GM21423 (cell line): Measurements from ENCODE around the gene YY1.
A peak's percentile ranks its signal among the peaks of the same experiment; 100 is the strongest.

Experiments used
- ATAC-seq: cut with Tn5 transposase; IDR thresholded peaks from one replicate; pipeline ENCODE4 v1.9.1; 2021; ENCODE audit warnings: mild to moderate bottlenecking, moderate library complexity; ENCODE audit not compliant: unreplicated experiment

The YY1 gene

GRCh38 chr14:100240668-100241032 lies 1.7 kb downstream of the YY1 start:
- ATAC-seq: no peak

- ATAC-seq: no peak
These were observed 2.3 kb downstream of the YY1 start for GRCh38 chr14:100241279-100241678.

GRCh38 chr14:100243020-100243419 lies 4.1 kb downstream of the YY1 start:
- no peak for ATAC-seq

- no peak for ATAC-seq
These were observed 8.0 kb downstream of the YY1 start for GRCh38 chr14:100246809-100247428.

- ATAC-seq: no peak
These were observed 12.0 kb downstream of the YY1 start for GRCh38 chr14:100250732-100251465.

- no peak for ATAC-seq
These were observed 13.7 kb downstream of the YY1 start for GRCh38 chr14:100252684-100253083.

GRCh38 chr14:100256339-100256895 lies 17.5 kb downstream of the YY1 start:
- peak; percentile 76 for ATAC-seq

GRCh38 chr14:100261621-100262020 lies 22.7 kb downstream of the YY1 start:
- ATAC-seq: no peak

GRCh38 chr14:100262545-100262944 lies 23.6 kb downstream of the YY1 start:
- no peak for ATAC-seq

GRCh38 chr14:100263141-100263540 lies 24.2 kb downstream of the YY1 start:
- ATAC-seq: no peak

- ATAC-seq: no peak
These were observed 29.0 kb downstream of the YY1 start for GRCh38 chr14:100267990-100268389.

GRCh38 chr14:100268591-100269207 lies 29.8 kb downstream of the YY1 start:
- ATAC-seq: no peak

- no peak for ATAC-seq
These were observed 32.4 kb downstream of the YY1 start for GRCh38 chr14:100271247-100271939.

GRCh38 chr14:100274250-100274649 lies 35.3 kb downstream of the YY1 start:
- no peak for ATAC-seq

- ATAC-seq: no peak
These were observed 36.3 kb downstream of the YY1 start for GRCh38 chr14:100275214-100275613.

- peak; percentile 80 for ATAC-seq
These were observed 39.8 kb downstream of the YY1 start for GRCh38 chr14:100278702-100279101.

- no peak for ATAC-seq
These were observed 40.2 kb downstream of the YY1 start for GRCh38 chr14:100279133-100279532.

- no peak for ATAC-seq
These were observed 40.6 kb downstream of the YY1 start for GRCh38 chr14:100279563-100279962.

GRCh38 chr14:100281286-100282082 lies 42.5 kb downstream of the YY1 start:
- ATAC-seq: no peak

GRCh38 chr14:100282083-100282350 lies 43.1 kb downstream of the YY1 start:
- ATAC-seq: no peak
